ENCODE measurements around the gene TMIGD2.

TMIGD2 gene

GRCh38 chr19:4266253-4267000 lies 35.8 kb downstream of the TMIGD2 start:
- in situ Hi-C loops (cut with MboI; ENCODE audit: low pct_unique_long_range_greater_than_20kb, low sequenced_read_pairs, unreplicated experiment) = no loop called here
- no peak for DNase-seq (ENCODE audit: low spot score)
- TF ChIP-seq, protein P1, sequence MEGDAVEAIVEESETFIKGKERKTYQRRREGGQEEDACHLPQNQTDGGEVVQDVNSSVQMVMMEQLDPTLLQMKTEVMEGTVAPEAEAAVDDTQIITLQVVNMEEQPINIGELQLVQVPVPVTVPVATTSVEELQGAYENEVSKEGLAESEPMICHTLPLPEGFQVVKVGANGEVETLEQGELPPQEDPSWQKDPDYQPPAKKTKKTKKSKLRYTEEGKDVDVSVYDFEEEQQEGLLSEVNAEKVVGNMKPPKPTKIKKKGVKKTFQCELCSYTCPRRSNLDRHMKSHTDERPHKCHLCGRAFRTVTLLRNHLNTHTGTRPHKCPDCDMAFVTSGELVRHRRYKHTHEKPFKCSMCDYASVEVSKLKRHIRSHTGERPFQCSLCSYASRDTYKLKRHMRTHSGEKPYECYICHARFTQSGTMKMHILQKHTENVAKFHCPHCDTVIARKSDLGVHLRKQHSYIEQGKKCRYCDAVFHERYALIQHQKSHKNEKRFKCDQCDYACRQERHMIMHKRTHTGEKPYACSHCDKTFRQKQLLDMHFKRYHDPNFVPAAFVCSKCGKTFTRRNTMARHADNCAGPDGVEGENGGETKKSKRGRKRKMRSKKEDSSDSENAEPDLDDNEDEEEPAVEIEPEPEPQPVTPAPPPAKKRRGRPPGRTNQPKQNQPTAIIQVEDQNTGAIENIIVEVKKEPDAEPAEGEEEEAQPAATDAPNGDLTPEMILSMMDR (IDR thresholded peaks at IDR 0.05; ENCODE audit: extremely low read depth, insufficient read depth, missing control alignments) = no peak

DNA sequence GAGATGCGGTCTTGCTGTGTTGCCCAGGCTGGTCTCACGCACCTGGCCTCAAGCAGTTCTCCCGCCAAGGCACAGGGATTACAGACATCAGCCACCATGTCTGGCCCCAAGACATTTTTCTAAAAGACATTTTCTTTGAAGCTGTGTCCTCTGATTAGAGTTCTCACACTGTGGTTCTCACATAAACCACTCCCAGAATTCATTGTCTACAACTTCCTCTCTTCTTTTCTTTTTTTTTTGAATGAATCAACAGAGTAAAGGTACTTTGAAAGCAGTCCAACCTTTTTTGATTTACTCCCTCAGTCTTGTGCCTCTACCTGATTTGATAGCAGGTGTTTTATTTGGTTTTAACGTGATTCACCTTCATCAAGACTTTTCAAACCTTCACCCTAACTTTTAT lies 37.4 kb downstream of the TMIGD2 start:
- in situ Hi-C loops (cut with MboI; ENCODE audit: low pct_unique_long_range_greater_than_20kb, low sequenced_read_pairs, unreplicated experiment) = no loop called here
- DNase-seq (ENCODE audit: low spot score) = no peak
- TF ChIP-seq, protein P1 (IDR thresholded peaks at IDR 0.05; ENCODE audit: extremely low read depth, insufficient read depth, missing control alignments) = no peak

GRCh38 chr19:4260613-4261191 lies 41.5 kb downstream of the TMIGD2 start:
- TF ChIP-seq, protein P1 (IDR thresholded peaks at IDR 0.05; ENCODE audit: extremely low read depth, insufficient read depth, missing control alignments) = no peak
- in situ Hi-C loops (cut with MboI; ENCODE audit: low pct_unique_long_range_greater_than_20kb, low sequenced_read_pairs, unreplicated experiment) = no loop called here
- DNase-seq (ENCODE audit: low spot score) = no peak

DNA sequence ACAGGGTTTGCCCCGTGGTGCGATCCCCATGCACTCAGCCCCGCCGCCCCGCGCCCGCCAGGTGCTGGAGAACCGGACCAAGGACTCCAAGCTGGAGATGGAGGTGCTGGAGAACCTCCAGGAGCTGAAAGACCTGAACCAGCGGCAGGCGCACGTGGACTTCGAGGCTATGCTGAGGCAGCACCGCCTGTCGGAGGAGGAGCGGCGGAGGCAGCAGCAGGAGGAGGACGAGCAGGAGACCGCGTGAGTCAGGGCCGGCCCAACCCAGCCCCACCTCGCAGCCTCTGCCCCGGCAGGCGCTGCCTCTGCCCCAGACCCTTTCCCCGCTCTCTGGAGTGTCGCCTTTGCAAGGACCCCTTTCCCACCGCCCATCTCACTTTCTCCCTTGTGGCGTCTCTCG lies 44.0 kb downstream of the TMIGD2 start:
- no peak for DNase-seq (ENCODE audit: low spot score)
- TF ChIP-seq, protein P1 (IDR thresholded peaks at IDR 0.05; ENCODE audit: extremely low read depth, insufficient read depth, missing control alignments) = no peak
- in situ Hi-C loops (cut with MboI; ENCODE audit: low pct_unique_long_range_greater_than_20kb, low sequenced_read_pairs, unreplicated experiment) = no loop called here

GRCh38 chr19:4257025-4257424 lies 45.2 kb downstream of the TMIGD2 start:
- in situ Hi-C loops (cut with MboI; ENCODE audit: low pct_unique_long_range_greater_than_20kb, low sequenced_read_pairs, unreplicated experiment) = no loop called here
- no peak for DNase-seq (ENCODE audit: low spot score)
- TF ChIP-seq, protein P1 (IDR thresholded peaks at IDR 0.05; ENCODE audit: extremely low read depth, insufficient read depth, missing control alignments) = no peak

- TF ChIP-seq, protein P1 (IDR thresholded peaks at IDR 0.05; ENCODE audit: extremely low read depth, insufficient read depth, missing control alignments) = peak; percentile 32
- in situ Hi-C loops (cut with MboI; ENCODE audit: low pct_unique_long_range_greater_than_20kb, low sequenced_read_pairs, unreplicated experiment) = no loop called here
- no peak for DNase-seq (ENCODE audit: low spot score)
Measured at GRCh38 chr19:4256563-4256962, 45.6 kb downstream of the TMIGD2 start.

Data from GM13977 (cell line).